ENCODE measurements around the gene DSG3.

DSG3 gene, protein sequence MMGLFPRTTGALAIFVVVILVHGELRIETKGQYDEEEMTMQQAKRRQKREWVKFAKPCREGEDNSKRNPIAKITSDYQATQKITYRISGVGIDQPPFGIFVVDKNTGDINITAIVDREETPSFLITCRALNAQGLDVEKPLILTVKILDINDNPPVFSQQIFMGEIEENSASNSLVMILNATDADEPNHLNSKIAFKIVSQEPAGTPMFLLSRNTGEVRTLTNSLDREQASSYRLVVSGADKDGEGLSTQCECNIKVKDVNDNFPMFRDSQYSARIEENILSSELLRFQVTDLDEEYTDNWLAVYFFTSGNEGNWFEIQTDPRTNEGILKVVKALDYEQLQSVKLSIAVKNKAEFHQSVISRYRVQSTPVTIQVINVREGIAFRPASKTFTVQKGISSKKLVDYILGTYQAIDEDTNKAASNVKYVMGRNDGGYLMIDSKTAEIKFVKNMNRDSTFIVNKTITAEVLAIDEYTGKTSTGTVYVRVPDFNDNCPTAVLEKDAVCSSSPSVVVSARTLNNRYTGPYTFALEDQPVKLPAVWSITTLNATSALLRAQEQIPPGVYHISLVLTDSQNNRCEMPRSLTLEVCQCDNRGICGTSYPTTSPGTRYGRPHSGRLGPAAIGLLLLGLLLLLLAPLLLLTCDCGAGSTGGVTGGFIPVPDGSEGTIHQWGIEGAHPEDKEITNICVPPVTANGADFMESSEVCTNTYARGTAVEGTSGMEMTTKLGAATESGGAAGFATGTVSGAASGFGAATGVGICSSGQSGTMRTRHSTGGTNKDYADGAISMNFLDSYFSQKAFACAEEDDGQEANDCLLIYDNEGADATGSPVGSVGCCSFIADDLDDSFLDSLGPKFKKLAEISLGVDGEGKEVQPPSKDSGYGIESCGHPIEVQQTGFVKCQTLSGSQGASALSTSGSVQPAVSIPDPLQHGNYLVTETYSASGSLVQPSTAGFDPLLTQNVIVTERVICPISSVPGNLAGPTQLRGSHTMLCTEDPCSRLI

DNA sequence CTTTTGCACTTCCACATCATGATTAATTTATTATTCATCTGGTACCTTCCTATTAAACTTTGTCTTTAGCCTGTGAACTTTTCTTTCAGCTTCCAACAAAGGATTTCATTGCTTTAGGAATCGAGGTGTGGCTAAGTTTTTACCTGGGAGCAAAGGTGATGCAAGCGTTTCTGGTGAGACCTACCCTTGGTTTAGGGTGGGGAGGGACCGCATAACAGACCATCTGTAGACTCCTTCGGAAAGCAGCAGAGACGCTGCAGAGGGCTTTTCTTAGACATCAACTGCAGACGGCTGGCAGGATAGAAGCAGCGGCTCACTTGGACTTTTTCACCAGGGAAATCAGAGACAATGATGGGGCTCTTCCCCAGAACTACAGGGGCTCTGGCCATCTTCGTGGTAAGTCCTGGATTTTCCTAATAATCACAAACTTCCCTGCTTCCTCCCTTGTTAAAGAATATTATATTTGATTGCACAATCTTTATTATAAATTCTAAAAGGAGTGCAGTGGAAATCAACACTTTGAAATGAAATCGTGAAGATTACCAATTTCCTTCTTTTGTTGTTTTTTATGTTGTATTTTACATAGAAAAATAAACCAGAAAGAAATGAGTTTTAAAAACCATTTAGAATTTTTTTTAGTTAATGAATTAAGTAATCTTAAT is at the start of gene DSG3:
Gene DSG3, plus strand, starts transcription at position 212 of the 662 bp plus-strand sequence. Its CDS starts 137 bp downstream, at position 349.
- no peak for DNase-seq

DNA sequence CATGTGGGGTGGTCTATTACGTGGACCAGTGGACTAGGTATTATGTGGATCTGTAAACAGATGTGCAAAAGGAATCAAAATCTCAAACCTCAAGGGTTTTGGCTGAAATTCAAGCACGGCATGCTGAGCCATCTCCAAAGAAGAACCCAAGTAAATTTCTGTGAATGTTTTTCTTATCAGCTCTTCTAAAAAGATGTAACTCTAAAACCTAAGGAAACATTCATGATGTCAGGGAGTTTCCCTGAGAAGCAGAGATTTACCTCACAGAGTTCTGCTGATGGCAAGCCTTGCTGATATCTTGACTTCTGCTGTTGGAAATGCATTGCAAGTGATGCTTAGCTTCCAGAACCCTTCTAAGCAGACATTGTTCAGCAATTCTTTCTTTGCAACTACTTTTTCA is 49.4 kb upstream of the DSG3 start:
- DNase-seq: no peak

DNA sequence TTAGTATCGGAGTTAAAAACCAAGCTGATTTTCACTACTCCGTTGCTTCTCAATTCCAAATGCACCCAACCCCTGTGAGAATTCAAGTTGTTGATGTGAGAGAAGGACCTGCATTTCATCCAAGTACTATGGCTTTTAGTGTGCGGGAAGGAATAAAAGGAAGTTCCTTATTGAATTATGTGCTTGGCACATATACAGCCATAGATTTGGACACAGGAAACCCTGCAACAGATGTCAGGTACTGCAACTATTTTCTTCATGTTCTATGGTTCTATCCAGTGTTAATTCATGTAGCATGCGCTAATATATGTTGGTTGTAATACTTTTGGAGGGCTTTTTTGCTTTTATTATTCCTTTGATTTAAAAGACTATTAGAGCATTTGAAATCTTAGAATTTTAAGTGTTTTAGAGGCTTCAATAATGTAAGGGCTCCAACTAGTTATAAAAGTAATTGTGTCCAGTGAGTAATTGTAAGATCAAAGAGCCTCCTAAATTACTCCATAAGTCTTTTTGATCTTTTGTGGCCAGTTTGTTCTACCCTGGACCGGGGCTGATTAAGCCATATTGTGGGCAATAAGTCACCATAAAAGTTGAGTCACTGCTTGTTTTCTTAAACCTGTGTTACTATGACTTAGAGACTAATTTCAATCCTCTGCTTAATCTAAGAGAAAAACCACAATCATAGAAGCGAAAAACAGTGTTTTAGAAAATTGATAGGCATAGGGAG is 48.1 kb upstream of the DSG3 start:
- DNase-seq: no peak

DNA sequence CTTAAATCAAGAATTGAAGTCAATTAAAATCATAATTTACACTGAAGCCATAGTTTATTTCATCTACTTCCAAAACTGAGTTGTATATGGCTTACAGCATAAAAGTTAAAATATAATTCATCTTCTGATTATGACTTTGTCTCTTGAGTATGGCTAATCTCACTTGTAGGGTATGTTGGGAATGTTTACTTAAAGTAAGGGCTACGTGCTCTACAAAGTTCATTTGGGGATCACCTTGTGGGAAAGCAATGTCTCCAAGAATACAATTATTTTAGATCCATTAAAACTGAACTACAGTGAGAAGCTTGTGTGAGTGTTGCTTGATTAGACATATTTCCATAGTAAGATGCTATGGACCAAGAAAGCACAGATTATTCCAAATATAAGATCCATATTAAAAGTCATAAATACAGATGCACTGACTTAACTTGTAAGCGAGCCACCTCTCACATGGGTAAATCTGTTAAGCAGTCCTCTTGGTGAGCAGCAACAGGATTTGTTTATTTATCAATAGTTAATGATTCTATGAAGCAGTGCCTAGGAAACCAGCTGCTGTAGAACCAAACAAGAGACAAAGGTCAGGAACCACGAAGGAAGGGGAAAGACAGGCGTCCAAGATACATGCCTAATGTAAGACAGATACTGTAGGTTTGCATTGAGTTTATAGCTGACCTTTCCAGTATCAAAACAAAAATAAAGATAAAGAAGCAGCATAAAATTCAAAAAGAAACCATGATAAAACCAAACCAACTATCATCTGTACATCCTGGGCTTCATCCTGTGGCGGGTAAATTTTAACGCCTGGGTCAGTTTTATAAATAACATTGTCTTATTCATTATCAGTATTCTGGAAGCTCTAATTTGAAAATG is 46.1 kb upstream of the DSG3 start:
- no peak for DNase-seq

DNA sequence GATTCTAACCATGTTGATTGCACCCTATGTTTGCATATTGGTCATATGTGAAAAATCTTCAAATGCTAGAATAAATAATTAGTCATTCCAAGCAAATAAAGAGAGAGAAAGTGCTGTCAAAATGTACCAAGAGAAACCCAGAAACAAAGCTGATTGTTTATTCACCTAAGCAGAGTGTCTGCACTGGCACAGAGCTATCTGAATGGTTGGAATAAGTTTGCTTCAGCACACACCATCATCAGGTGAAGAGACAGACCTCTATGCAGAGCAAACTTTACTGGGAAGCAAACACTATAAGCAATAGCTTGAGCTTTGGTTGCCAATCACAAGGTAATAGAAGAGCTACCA is 45.5 kb upstream of the DSG3 start:
- DNase-seq: no peak

DNA sequence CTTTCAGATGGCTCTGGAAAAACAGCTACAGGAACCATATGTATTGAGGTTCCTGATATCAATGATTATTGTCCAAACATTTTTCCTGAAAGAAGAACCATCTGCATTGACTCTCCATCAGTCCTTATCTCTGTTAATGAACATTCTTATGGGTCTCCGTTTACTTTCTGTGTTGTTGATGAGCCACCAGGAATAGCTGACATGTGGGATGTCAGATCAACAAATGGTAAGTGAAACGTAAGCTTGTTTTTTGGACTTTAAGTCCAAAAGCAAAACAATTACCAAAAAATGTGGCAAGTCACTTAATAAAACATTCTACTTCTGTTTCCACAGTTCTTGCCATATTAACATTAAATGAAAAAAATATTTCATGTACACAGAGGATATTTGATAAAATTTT is 44.1 kb upstream of the DSG3 start:
- no peak for DNase-seq

DNA sequence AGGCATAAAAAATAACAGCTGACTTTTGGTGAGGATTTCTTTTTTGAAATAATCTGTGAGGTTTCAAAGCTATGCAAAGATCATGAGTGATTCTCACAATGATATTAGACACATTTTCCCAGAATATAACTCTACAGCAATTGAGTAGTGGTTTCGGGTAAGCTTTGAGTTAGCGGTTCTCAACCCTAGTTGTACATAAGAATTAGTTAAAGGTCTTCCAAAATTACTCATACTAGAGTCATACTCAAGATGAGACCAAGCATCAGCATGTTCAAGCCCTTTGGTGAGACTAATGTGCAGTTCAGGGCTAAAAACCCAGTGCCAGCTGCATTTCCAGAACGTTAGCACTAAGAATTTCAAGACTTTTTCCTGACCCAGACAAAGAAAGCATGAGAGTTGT is 39.9 kb upstream of the DSG3 start:
- DNase-seq: no peak

DNA sequence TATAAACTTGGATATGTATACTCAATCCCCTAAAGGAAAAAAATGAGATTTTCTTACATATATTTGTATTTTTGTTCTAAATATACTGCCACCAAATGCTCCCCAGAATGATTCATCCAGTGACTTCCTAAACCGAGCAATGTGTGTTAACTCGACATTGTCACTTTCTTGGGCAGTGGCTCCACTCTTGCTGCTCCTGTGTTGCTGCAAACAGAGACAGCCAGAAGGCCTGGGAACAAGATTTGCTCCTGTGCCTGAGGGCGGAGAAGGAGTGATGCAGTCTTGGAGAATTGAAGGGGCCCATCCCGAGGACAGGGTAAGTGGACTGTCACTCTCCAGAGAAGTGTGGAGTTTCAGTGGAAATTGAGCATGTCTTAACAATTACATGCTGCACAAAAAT is 38.3 kb upstream of the DSG3 start:
- DNase-seq: no peak

DNA sequence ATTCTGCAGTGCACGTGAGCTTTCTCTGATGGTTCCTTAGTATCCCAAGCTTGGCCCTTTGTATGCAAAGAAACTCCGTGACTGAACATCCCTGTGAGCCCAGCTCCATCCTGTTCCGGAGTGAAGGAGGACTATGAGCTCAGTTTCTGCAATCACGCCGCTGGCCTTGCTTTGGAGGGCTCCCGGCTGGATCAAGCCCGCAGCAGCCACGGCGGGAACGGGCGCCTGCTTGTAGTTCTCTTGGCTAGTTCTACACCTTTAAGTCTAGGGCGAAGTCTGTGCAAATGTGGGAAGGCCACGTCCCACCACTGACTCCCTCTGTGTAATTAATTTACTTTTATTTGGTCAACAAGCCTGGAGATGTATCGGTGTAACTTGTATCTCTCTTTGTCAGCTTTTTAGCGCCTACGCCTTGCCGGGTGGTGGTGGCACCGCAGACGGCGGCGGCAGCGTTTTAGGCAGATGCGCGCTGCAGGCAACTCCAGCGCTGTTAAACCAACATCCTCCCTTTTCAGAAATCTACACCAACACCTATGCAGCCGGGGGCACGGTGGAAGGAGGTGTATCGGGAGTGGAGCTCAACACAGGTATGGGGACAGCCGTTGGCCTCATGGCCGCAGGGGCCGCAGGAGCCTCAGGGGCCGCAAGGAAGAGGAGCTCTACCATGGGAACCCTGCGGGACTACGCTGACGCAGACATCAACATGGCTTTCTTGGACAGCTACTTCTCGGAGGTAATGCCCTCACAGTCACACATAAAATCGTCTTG is 36.6 kb upstream of the DSG3 start:
- DNase-seq: no peak

DNA sequence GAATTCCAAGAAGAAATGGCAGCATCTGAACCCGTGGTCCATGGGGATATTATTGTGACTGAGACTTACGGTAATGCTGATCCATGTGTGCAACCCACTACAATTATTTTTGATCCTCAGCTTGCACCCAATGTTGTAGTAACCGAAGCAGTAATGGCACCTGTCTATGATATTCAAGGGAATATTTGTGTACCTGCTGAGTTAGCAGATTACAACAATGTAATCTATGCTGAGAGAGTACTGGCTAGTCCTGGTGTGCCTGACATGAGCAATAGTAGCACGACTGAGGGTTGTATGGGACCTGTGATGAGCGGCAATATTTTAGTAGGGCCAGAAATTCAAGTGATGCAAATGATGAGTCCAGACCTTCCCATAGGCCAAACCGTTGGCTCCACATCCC is 34.4 kb upstream of the DSG3 start:
- no peak for DNase-seq

DNA sequence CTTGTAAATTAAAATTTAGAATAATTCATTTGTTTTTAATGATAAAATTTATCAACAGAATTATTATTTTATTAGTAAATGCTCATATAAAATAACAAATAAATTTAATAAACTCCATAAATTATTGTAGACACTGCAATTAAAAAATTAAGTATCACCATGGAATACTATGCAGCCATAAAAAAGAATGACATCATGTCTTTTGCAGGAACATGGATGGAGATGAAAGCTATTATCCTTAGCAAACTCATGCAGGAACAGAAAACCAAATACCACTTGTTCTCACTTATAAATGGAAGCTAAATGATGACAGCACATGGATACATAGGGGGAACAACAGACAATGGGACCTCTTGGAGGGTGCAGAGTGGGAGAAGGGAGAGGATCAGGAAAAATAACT is 29.7 kb upstream of the DSG3 start:
- no peak for DNase-seq

DNA sequence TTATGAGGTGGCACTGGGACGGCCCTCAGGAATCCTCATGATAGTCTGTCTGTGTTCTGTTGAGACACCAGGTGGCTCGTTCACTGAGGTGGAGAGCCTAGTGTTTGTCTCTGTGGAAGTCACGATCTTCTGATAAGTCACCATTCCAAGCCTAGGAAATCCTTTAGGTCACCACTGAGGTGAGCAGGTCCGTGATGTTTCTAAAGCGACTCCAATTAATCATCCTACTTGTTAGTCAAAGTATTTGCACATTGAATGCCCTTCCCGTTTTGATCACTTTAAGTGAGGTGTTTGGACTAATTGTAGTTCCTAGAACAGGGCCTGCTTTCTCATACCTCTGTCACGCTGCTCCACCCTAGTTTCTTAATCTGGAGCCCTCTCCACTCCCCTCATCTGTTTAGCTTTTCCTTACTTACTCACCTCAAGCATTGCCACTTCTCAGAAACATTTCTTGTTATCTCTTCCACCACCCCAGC is 28.0 kb upstream of the DSG3 start:
- DNase-seq: no peak

DNA sequence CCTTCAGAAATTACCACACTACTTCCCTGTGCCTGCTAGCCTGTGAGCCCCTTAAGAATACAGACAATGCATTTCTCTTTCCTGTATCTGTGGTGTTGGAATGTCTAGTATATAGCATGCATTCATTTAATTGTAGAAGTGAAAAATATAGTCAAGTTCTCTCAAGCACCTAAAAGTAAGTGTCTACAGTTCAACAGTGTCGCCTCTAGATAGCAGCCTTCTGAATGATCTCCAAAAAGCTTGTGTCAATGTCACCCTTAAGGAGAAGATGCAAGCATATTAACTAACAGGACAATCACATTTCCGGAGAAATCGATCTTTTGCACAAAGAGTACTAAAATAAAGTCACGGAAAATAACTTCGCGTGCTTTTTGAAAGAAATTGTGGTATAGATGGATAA is 27.5 kb upstream of the DSG3 start:
- DNase-seq: no peak

DNA sequence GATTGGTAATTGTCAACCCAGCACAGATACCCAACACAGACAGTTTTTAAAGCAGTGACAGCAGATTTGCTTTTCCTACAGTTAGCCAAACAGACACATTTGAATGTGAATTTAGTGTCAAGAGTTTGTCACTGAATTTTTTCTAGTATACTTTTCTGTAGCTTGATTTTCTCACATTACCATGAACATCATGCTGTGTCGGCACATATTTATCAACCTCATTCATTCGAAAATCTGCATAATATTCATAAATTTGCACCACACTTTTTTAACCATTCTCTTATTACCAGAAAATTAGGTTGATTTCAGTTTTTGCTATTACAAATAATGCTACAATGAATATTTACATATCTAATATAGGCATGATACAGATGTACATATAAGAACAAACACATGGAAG is 27.0 kb upstream of the DSG3 start:
- DNase-seq: no peak

DNA sequence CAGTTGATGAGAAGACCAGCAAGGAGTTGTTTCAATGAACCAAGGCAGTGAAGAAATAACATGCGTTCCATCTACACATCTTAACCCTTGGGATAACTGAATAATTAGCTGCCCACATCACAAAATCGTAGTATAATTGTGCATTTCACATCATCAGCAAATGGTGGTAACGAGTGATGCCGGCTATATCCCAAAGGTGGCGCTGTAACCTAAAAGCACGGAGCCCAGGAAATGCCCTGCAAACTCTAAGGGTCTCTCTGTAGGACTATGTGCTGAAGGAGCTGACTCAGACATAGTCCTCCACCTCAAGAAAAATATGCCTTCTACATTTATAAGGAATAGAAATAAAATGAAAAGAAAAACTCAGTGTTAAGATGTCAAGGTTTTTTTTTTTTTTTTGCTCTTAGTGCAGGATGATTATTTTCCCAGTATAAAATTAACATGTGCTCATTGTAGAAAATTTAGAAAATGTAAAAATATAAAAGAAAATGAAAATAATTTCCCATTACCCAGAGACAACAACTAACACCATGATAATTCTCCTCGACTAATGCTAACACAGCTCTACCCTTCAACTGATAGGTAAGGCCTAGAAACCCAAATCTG is 23.1 kb upstream of the DSG3 start:
- no peak for DNase-seq

DNA sequence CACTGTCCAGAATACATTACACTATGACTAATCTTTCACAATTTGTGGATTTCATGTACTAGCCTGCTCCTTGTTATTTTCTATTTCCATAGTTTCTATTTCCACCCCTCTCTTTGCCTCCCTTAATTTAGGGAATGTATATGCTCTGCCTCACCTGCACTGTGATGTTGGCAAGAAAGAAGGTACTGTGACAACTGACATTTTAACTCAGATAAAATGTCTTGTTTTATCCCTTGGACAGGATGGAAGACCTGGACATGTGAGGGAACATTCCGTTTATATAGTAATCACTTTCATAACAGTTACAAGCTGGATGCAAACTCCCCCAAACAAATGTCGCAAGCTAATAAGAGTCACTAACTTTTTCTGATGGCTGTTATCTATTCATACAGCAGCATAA is 21.5 kb upstream of the DSG3 start:
- DNase-seq: no peak

DNA sequence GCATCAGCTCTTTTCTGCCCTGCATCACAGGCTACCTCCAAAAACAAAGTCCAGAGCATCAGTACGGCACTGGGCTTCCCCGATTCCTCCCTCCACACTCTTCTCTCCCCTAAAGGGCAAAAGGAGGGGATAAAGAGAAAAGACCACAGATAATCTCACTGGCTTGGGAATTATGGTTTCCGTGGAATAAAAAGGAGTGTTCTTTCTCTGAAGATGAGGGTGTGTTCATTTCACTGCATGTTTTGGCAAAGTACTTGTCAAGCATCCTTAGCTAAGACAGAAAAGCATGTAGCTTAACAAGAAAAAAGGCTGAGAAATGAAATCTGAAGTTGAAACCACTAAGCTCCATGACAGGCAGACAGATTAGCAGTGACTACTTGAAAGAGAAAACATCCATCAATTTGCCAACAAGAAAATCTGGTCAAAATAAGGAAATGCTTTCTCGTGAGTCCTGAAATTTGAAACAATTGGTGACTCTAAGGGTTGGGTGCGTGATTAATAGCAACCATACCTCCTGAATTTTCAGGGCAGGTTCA is 20.6 kb upstream of the DSG3 start:
- no peak for DNase-seq

DNA sequence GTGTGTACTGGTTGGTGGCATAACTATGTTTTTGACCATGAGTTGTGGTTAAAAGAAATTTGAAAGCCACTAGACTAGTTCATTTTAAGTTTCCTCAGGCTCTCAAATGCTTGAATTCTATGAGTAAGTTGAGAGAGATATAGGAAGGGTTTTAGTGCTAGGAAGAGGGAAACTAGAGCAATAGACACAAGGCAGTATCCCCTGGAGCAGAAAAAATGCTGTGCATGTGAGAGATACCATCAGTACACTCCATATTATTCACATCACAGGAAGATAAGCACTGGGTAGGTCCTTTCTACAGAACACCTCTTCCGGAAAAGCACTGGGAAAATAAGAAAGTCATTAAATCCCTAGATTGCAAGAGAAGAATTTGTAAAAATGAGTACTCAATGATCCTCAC is 19.3 kb upstream of the DSG3 start:
- DNase-seq: no peak

DNA sequence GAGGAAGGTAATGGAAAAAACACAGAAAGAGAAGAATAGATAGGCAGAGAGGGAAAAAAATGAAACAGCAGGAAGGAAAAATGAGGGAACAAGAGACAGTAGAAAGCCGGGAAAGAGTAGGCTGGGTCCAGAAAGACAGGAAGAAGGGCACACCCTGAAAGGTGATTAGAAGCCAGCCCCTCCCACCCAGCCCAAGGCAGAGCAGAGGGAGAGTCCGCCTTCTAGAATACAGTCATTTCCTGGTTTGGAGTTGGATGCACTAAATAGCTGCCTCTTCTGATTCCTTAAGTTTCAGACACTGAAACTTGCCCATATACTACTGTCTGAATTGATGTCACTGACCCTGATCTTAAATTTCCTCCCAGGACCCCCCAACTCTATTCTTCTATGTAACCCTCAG is 17.9 kb upstream of the DSG3 start:
- no peak for DNase-seq

DNA sequence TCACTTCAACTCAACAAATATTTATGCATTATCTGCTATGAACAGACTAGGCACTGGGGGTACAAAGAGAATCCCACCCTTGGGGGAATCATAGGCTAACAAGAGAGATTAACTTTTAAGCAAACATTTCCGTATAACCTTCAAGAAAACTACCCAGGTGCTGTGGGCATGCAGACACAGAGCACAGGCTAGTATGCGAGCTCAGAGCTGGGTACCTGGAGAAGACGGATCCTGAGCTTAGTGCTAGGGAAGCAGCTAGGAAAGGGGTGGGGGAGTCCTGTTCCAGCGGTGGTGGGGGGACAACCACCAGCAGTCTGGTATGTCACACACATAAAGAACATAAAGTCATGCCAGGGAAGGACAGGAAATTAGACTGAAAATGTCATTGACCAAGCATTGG is 17.5 kb upstream of the DSG3 start:
- no peak for DNase-seq

All from activated naive CD4-positive, alpha-beta T cell (primary cell).